Left lung (tissue), 10 donors: Measurements from ENCODE around the gene SAMHD1. TPM values are rescaled to one million over a fixed set of nuclear protein-coding genes. Genes with fewer than 3 reads are reported as not detected.
A peak's percentile ranks its signal among the peaks of the same experiment; 100 is the strongest.

Source experiments
- ATAC-seq: fragments of 200-7000 bp; cut with Tn5 transposase; one replicate; pipeline ENCODE4 v1.9.1; 2020; ENCODE audit warnings: moderate library complexity
- DNase-seq, 4 donors: peaks; one replicate each; pipeline ENCODE4 v3.0.0-alpha.2; 2013 to 2020
- H3K27ac ChIP-seq, 2 donors: fragments of 200-600 bp; sonication (generic) in 1 of 2; one replicate each; pipeline versions ENCODE4 v1.5.0 to v1.8.0; 2020 to 2021
- H3K27me3 ChIP-seq, 2 donors: fragments of 200-600 bp; sonication (generic) in 1 of 2; one replicate each; pipeline versions ENCODE4 v1.5.0 to v1.8.0; 2020 to 2021
- H3K36me3 ChIP-seq, 2 donors: fragments of 200-600 bp; sonication (generic) in 1 of 2; one replicate each; pipeline versions ENCODE4 v1.5.0 to v1.8.0; 2020 to 2021
- H3K4me1 ChIP-seq, 2 donors: fragments of 200-600 bp; one replicate each; pipeline ENCODE4 v1.8.0; 2021
- H3K4me3 ChIP-seq, 2 donors: fragments of 200-600 bp; sonication (generic) in 1 of 2; one replicate each; pipeline versions ENCODE4 v1.5.0 to v1.8.0; 2020 to 2021; ENCODE audit warnings: mild to moderate bottlenecking in 1 of 2
- H3K9me3 ChIP-seq, 2 donors: fragments of 200-600 bp; sonication (generic) in 1 of 2; one replicate each; pipeline versions ENCODE4 v1.5.0 to v1.8.0; 2020 to 2021
- intact Hi-C, 2 donors: fragments of 100-400 bp; cut with DNase I; formaldehyde crosslinking; loops; one replicate each; pipeline versions ENCODE4 v1.11.2 to v1.14.2; 2022
- polyA plus RNA-seq, 6 donors: library from polyadenylated mRNA; unstranded; fragments of 120-200 nt; gene quantifications; one replicate each; pipeline ENCODE4 v1.2.1, GENCODE V29; 2013; ENCODE audit not compliant: insufficient read length in 6 of 6
- total RNA-seq, 2 donors: library from RNA; stranded (reverse); fragmentation: NEBNext Ultra II Directional; extraction: Animal tissue kit (Norgen Biotek cat#: 25700); gene quantifications; one replicate each; pipeline ENCODE4 v1.2.1, GENCODE V29; 2021
- TF ChIP-seq, protein P1 (sequence below), 2 donors: fragments of 200-600 bp; sonication (generic) in 1 of 2; IDR thresholded peaks; one replicate each; pipeline versions ENCODE4 v1.5.0 to v1.8.0; 2021; ENCODE audit warnings: antibody characterized with exemption in 2 of 2
- donor health status: DM: no; HTN: yes; CAD: no.
- donor health status: DM: no; HTN: no; CAD: no.

SAMHD1 gene
- total and polyA plus RNA-seq, 8 donors = 31.8 to 197 (median 38.7) TPM

DNA sequence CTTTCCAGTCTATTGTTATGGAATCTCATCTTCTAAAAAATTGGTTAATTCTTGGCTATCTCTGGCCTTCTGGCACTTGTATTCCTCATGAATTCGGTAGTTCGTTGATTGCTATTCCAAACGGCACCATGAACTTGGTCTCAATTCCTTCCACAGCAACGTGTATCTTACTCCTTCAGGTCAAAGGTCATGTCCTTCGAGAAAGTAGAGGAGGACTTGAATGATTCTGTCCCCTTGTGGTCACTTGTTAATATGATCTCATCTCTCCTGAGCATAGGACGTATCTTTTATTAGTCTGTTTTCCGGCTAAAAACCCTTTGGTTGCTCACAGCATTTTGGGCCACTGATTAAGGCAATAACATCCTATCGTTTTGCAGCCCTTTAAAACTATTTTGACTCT, 66.2 kb downstream of the SAMHD1 start:
- ATAC-seq = no peak
- no peak overlapping the region for H3K27ac ChIP-seq
- peaks cover 0 to 16% of the 10 kb centered on the region in 2 donors for H3K36me3 ChIP-seq
- intact Hi-C loops = no loop called here
- peaks cover 0 to 8% of the 10 kb centered on the region in 2 donors for H3K4me1 ChIP-seq
- TF ChIP-seq, protein P1, sequence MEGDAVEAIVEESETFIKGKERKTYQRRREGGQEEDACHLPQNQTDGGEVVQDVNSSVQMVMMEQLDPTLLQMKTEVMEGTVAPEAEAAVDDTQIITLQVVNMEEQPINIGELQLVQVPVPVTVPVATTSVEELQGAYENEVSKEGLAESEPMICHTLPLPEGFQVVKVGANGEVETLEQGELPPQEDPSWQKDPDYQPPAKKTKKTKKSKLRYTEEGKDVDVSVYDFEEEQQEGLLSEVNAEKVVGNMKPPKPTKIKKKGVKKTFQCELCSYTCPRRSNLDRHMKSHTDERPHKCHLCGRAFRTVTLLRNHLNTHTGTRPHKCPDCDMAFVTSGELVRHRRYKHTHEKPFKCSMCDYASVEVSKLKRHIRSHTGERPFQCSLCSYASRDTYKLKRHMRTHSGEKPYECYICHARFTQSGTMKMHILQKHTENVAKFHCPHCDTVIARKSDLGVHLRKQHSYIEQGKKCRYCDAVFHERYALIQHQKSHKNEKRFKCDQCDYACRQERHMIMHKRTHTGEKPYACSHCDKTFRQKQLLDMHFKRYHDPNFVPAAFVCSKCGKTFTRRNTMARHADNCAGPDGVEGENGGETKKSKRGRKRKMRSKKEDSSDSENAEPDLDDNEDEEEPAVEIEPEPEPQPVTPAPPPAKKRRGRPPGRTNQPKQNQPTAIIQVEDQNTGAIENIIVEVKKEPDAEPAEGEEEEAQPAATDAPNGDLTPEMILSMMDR (IDR thresholded peaks at IDR 0.05) = no peak
- H3K4me3 ChIP-seq = no peak overlapping the region
- no peaks in the 10 kb centered on the region for H3K9me3 ChIP-seq
- DNase-seq = no peak
- no peaks in the 10 kb centered on the region for H3K27me3 ChIP-seq

DNA sequence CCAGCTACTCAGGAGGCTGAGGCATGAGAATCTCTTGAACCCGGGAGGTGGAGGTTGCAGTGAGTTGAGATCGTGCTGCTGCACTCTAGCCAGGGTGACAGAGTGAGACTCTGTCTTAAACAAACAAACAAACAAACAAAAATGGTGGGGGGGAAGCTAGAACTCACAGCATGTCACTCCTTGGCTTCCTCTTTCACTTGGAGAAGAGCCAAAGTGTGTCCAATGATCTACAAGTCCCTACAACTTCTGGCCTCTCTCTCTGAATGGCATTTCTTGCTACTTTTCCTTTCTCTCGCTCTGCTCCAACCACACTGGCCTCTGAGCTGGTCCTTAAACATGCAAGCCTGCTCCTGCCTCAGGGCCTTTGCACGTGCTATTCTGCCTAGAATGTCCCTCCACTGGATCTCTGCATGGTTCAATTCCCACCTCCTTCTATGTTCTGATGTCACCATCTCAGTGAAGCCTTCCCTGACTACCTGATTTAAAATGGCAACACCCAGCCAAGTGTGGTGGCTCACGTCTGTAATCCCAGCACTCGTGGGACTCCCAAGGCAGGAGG, 67.5 kb downstream of the SAMHD1 start:
- H3K36me3 ChIP-seq = peaks cover 0 to 3% of the 10 kb centered on the region in 2 donors
- H3K4me1 ChIP-seq = peaks cover 0 to 8% of the 10 kb centered on the region in 2 donors
- H3K4me3 ChIP-seq = no peak overlapping the region
- intact Hi-C loops = no loop called here
- no peaks in the 10 kb centered on the region for H3K27me3 ChIP-seq
- DNase-seq (no peak), ATAC-seq (no peak)
- no peaks in the 10 kb centered on the region for H3K9me3 ChIP-seq
- no peak overlapping the region for H3K27ac ChIP-seq
- TF ChIP-seq, protein P1 (IDR thresholded peaks at IDR 0.05) = no peak

DNA sequence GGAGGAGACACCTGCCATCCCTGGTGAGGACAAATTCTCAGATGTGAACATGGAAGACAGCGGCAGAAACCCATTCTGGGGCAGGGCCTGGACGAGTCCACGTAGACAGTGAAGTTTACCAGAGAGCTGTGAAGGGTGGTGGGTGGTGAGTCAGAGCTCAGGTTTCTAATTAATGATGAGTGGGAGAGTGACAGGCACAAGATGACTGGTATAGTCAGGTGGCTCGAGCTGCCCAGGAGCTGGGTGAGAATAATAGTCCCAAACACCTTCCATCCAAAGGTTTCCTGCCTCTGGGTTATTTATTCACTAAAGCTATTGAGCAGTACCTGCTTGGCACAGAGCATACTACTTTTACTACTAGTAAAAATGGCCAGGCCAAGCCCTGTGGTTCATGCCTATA, 69.6 kb downstream of the SAMHD1 start:
- TF ChIP-seq, protein P1 (IDR thresholded peaks at IDR 0.05) = no peak
- ATAC-seq (no peak), DNase-seq (peak in 1 of 4 donors; percentile 6)
- Histone ChIP-seq H3K4me1 (peaks cover 0 to 3% of the 10 kb centered on the region in 2 donors), H3K27me3 (no peaks in the 10 kb centered on the region), H3K36me3 (no peaks in the 10 kb centered on the region), H3K4me3 (no peak overlapping the region), H3K27ac (no peak overlapping the region), H3K9me3 (no peaks in the 10 kb centered on the region)
- intact Hi-C loops = no loop called here

GRCh38 chr20:36881331-36881730, 70.2 kb downstream of the SAMHD1 start:
- no peak for ATAC-seq
- Histone ChIP-seq H3K27ac (no peak overlapping the region), H3K27me3 (no peaks in the 10 kb centered on the region), H3K4me3 (no peak overlapping the region), H3K4me1 (no peaks in the 10 kb centered on the region), H3K36me3 (no peaks in the 10 kb centered on the region), H3K9me3 (no peaks in the 10 kb centered on the region)
- TF ChIP-seq, protein P1 (IDR thresholded peaks at IDR 0.05) = no peak
- DNase-seq = peak in 1 of 4 donors; percentile 74
- intact Hi-C loops = no loop called here

- Histone ChIP-seq H3K9me3 (no peaks in the 10 kb centered on the region), H3K4me1 (no peaks in the 10 kb centered on the region), H3K36me3 (no peaks in the 10 kb centered on the region), H3K27me3 (no peaks in the 10 kb centered on the region), H3K4me3 (no peak overlapping the region), H3K27ac (no peak overlapping the region)
- TF ChIP-seq, protein P1 (IDR thresholded peaks at IDR 0.05) = no peak
- ATAC-seq (no peak), DNase-seq (peak in 1 of 4 donors; percentile 39)
- intact Hi-C loops = no loop called here
Observed at GRCh38 chr20:36880741-36881250, 70.7 kb downstream of the SAMHD1 start.
